DMS53 treated with DMSO at 0.1 percent for 48 hours (cell line): ENCODE measurements around the gene BRAT1.
A peak's percentile ranks its signal among the peaks of the same experiment; 100 is the strongest.
"Not testable (repeated sequence)": the region's sequence is repeated elsewhere in the genome, so short reads cannot be mapped to it uniquely, and the experiment has no call there.

Experiments used
- DNase-seq: peaks from one replicate; lab custom pipeline; 2025; ENCODE audit not compliant: unreplicated experiment; lab: John Stamatoyannopoulos, UW

BRAT1 gene

GRCh38 chr7:2555121-2556052 is at the start of gene BRAT1:
TSS of gene BRAT1 (minus strand) at chr7:2555524. CDS start at chr7:2554431, 1,093 bp downstream.
- DNase-seq, result peak; percentile 96

- DNase-seq, result no peak
Measured at GRCh38 chr7:2604608-2605174, 49.4 kb upstream of the BRAT1 start.

- no peak for DNase-seq
Measured at GRCh38 chr7:2603044-2603965, 48.0 kb upstream of the BRAT1 start.

GRCh38 chr7:2602406-2603043 is 47.2 kb upstream of the BRAT1 start:
- DNase-seq, result no peak

- DNase-seq, result no peak
Measured at GRCh38 chr7:2601907-2602306, 46.6 kb upstream of the BRAT1 start.

- no peak for DNase-seq
Measured at GRCh38 chr7:2601065-2601464, 45.7 kb upstream of the BRAT1 start.

GRCh38 chr7:2598154-2598823 is 43.0 kb upstream of the BRAT1 start:
- no peak for DNase-seq

GRCh38 chr7:2597273-2597640 is 41.9 kb upstream of the BRAT1 start:
- no peak for DNase-seq

GRCh38 chr7:2596464-2597272 is 41.3 kb upstream of the BRAT1 start:
- DNase-seq, result no peak

- DNase-seq, result no peak
Measured at GRCh38 chr7:2595258-2595860, 40.0 kb upstream of the BRAT1 start.

GRCh38 chr7:2594599-2594998 is 39.3 kb upstream of the BRAT1 start:
- DNase-seq, result no peak

GRCh38 chr7:2593036-2593727 is 37.9 kb upstream of the BRAT1 start:
- no peak for DNase-seq

- no peak for DNase-seq
Measured at GRCh38 chr7:2592375-2592865, 37.1 kb upstream of the BRAT1 start.

GRCh38 chr7:2589941-2590340 is 34.6 kb upstream of the BRAT1 start:
- DNase-seq, result not testable (repeated sequence)

GRCh38 chr7:2589341-2589740 is 34.0 kb upstream of the BRAT1 start:
- no peak for DNase-seq

GRCh38 chr7:2587778-2588177 is 32.5 kb upstream of the BRAT1 start:
- no peak for DNase-seq

- DNase-seq, result no peak
Measured at GRCh38 chr7:2587134-2587533, 31.8 kb upstream of the BRAT1 start.

- DNase-seq, result no peak
Measured at GRCh38 chr7:2586326-2587020, 31.1 kb upstream of the BRAT1 start.
